DOHH2 (cell line): ENCODE results near the gene CRBN.

ENCODE experiments used
- CTCF ChIP-seq: fragments of 200-600 bp; sonication (generic); IDR thresholded peaks from one replicate; pipeline ENCODE4 v1.5.1; 2014; ENCODE audit warnings: antibody characterized with exemption, mild to moderate bottlenecking, low read depth, low read length; ENCODE audit not compliant: poor library complexity, severe bottlenecking
- EZH2phosphoT487 ChIP-seq: fragments of 200-600 bp; sonication (generic); IDR thresholded peaks from 2 replicates; pipeline ENCODE4 v1.6.1; 2017; ENCODE audit warnings: borderline replicate concordance, mild to moderate bottlenecking, antibody characterized with exemption, low read length, moderate library complexity, mixed read lengths

DNA sequence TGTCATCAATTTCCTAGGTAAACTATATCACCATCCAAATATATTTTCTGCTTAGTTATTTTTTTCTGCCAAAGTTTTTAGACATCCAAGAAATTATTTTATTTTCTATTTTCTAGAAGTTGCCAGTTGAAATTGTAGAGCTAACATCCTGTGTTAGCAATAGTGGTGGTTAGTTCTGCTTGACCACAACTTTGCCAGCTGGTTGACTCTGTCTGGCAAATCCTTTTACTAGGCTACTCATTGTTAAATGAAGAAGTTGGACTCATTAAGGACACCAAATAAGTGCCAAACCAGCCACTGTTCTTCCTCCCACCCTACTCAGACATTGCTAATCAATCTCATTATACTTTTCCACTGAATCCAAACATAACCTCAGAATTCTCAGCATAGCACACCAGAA lies 15.4 kb upstream of the CRBN start:
- TF ChIP-seq CTCF (no peak), EZH2phosphoT487 (no peak)
